ENCODE measurements around the gene HTR5A.
"Not testable (repeated sequence)": the region's sequence is repeated elsewhere in the genome, so short reads cannot be mapped to it uniquely, and the experiment has no call there.

The HTR5A gene

GRCh38 chr7:155069992-155070751 is at the start of gene HTR5A:
Gene HTR5A, plus strand, starts transcription at chr7:155070324. Its CDS starts 576 bp downstream, at chr7:155070900.
- no peak for DNase-seq

GRCh38 chr7:155020996-155021395 is 49.1 kb upstream of the HTR5A start:
- DNase-seq, result no peak

- no peak for DNase-seq
Measured at GRCh38 chr7:155021699-155022145, 48.4 kb upstream of the HTR5A start.

- DNase-seq, result no peak
Measured at GRCh38 chr7:155027879-155028278, 42.2 kb upstream of the HTR5A start.

GRCh38 chr7:155032978-155033377 is 37.1 kb upstream of the HTR5A start:
- DNase-seq, result no peak

GRCh38 chr7:155034495-155034894 is 35.6 kb upstream of the HTR5A start:
- not testable (repeated sequence) for DNase-seq

GRCh38 chr7:155038335-155038734 is 31.8 kb upstream of the HTR5A start:
- DNase-seq, result no peak

- DNase-seq, result no peak
Measured at GRCh38 chr7:155043756-155044155, 26.4 kb upstream of the HTR5A start.

GRCh38 chr7:155048006-155048405 is 22.1 kb upstream of the HTR5A start:
- DNase-seq, result no peak

GRCh38 chr7:155051355-155051754 is 18.8 kb upstream of the HTR5A start:
- DNase-seq, result no peak

- no peak for DNase-seq
Measured at GRCh38 chr7:155053002-155053401, 17.1 kb upstream of the HTR5A start.

- no peak for DNase-seq
Measured at GRCh38 chr7:155054761-155055160, 15.4 kb upstream of the HTR5A start.

GRCh38 chr7:155057076-155057475 is 13.0 kb upstream of the HTR5A start:
- no peak for DNase-seq

GRCh38 chr7:155058896-155059295 is 11.2 kb upstream of the HTR5A start:
- no peak for DNase-seq

GRCh38 chr7:155059703-155060102 is 10.4 kb upstream of the HTR5A start:
- no peak for DNase-seq

GRCh38 chr7:155062411-155062810 is 7.7 kb upstream of the HTR5A start:
- no peak for DNase-seq

- no peak for DNase-seq
Measured at GRCh38 chr7:155064186-155064585, 5.9 kb upstream of the HTR5A start.

- no peak for DNase-seq
Measured at GRCh38 chr7:155066417-155066950, 3.6 kb upstream of the HTR5A start.

GRCh38 chr7:155071121-155071651 is 1.1 kb downstream of the HTR5A start:
- no peak for DNase-seq

- no peak for DNase-seq
Measured at GRCh38 chr7:155071916-155072571, 1.9 kb downstream of the HTR5A start.

GRCh38 chr7:155073922-155074321 is 3.8 kb downstream of the HTR5A start:
- no peak for DNase-seq

GRCh38 chr7:155084021-155084420 is 13.9 kb downstream of the HTR5A start:
- DNase-seq, result no peak

- DNase-seq, result no peak
Measured at GRCh38 chr7:155084969-155085368, 14.8 kb downstream of the HTR5A start.

GRCh38 chr7:155090684-155091083 is 20.6 kb downstream of the HTR5A start:
- DNase-seq, result no peak
